Right atrium auricular region (tissue), 2 donors: ENCODE measurements around the gene KRT14. TPM values are rescaled to one million over a fixed set of nuclear protein-coding genes. Genes with fewer than 3 reads are reported as not detected.

ENCODE experiments used
- DNase-seq: peaks from one replicate; pipeline ENCODE4 v3.0.0-alpha.2; 2019; ENCODE audit warnings: low spot score
- H3K27ac ChIP-seq, 2 donors: fragments of 200-600 bp; sonication (generic); 1 replicate in 1 of 2; 2 replicates in 1 of 2; pipeline ENCODE4 v1.5.1; 2016 to 2019
- H3K27me3 ChIP-seq, 2 donors: fragments of 200-600 bp; sonication (generic); one replicate each; pipeline versions ENCODE4 v1.5.1 to v1.6.0; 2017 to 2019
- H3K36me3 ChIP-seq: fragments of 200-600 bp; sonication (generic); one replicate; pipeline ENCODE4 v1.5.1; 2016
- H3K4me1 ChIP-seq, 2 donors: fragments of 200-600 bp; sonication (generic); one replicate each; pipeline versions ENCODE4 v1.5.1 to v1.6.0; 2017 to 2019
- H3K4me3 ChIP-seq, 2 donors: fragments of 200-600 bp; sonication (generic); 1 replicate in 1 of 2; 2 replicates in 1 of 2; pipeline ENCODE4 v1.5.1; 2017 to 2019; ENCODE audit warnings: mild to moderate bottlenecking in 1 of 2, moderate library complexity in 1 of 2
- H3K9me3 ChIP-seq, 2 donors: fragments of 200-600 bp; sonication (generic); one replicate each; pipeline ENCODE4 v1.5.1; 2019
- total RNA-seq, 2 donors: library from RNA; depleted of rRNA; stranded (reverse); fragments of >200 nt; gene quantifications; one replicate each; pipeline ENCODE4 v1.1.0, GENCODE V29; 2016
- TF ChIP-seq, protein P1 (sequence below), 2 donors: fragments of 200-600 bp; sonication (generic); IDR thresholded peaks; one replicate each; pipeline ENCODE4 v1.5.1; 2019; ENCODE audit warnings: antibody characterized with exemption in 2 of 2

Gene KRT14
- total RNA-seq, 2 donors from 2014 or later, result 20.3 TPM; not detected in 1

- Histone ChIP-seq H3K4me3 (no peak overlapping the region), H3K36me3 (no peaks in the 10 kb centered on the region), H3K27me3 (no peaks in the 10 kb centered on the region), H3K4me1 (no peaks in the 10 kb centered on the region), H3K27ac (no peak overlapping the region), H3K9me3 (no peaks in the 10 kb centered on the region)
- TF ChIP-seq, protein P1, sequence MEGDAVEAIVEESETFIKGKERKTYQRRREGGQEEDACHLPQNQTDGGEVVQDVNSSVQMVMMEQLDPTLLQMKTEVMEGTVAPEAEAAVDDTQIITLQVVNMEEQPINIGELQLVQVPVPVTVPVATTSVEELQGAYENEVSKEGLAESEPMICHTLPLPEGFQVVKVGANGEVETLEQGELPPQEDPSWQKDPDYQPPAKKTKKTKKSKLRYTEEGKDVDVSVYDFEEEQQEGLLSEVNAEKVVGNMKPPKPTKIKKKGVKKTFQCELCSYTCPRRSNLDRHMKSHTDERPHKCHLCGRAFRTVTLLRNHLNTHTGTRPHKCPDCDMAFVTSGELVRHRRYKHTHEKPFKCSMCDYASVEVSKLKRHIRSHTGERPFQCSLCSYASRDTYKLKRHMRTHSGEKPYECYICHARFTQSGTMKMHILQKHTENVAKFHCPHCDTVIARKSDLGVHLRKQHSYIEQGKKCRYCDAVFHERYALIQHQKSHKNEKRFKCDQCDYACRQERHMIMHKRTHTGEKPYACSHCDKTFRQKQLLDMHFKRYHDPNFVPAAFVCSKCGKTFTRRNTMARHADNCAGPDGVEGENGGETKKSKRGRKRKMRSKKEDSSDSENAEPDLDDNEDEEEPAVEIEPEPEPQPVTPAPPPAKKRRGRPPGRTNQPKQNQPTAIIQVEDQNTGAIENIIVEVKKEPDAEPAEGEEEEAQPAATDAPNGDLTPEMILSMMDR (IDR thresholded peaks at IDR 0.05), result no peak
- DNase-seq, result no peak
Measured at GRCh38 chr17:41561554-41561953, 25.1 kb downstream of the KRT14 start.

DNA sequence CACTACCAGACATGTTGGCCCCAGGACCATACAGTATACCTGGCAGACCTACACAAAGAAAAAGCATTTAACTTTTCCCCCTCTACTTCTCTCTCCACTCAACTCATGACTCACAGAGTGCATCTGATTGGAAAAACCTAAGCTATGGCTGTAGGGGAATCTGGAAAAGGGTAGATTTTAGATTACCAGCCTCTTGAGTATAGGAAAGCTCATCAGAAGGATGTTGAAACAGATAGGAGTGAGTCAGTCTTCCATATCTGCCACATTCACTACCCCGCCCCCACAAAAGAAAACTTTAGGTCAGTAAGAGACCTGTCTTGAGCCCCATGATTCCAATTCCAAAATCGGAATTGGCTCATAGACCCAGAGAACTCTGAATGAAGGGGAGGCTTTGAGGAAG is 27.1 kb downstream of the KRT14 start:
- H3K27me3 ChIP-seq, result no peaks in the 10 kb centered on the region
- no peak overlapping the region for H3K27ac ChIP-seq
- no peak for DNase-seq
- no peaks in the 10 kb centered on the region for H3K9me3 ChIP-seq
- H3K36me3 ChIP-seq, result no peaks in the 10 kb centered on the region
- H3K4me1 ChIP-seq, result no peaks in the 10 kb centered on the region
- no peak overlapping the region for H3K4me3 ChIP-seq
- TF ChIP-seq, protein P1 (IDR thresholded peaks at IDR 0.05), result no peak

GRCh38 chr17:41556931-41557330 is 29.8 kb downstream of the KRT14 start:
- Histone ChIP-seq H3K27ac (no peak overlapping the region), H3K9me3 (no peaks in the 10 kb centered on the region), H3K4me3 (no peak overlapping the region), H3K36me3 (no peaks in the 10 kb centered on the region), H3K27me3 (no peaks in the 10 kb centered on the region), H3K4me1 (no peaks in the 10 kb centered on the region)
- no peak for DNase-seq
- TF ChIP-seq, protein P1 (IDR thresholded peaks at IDR 0.05), result no peak

DNA sequence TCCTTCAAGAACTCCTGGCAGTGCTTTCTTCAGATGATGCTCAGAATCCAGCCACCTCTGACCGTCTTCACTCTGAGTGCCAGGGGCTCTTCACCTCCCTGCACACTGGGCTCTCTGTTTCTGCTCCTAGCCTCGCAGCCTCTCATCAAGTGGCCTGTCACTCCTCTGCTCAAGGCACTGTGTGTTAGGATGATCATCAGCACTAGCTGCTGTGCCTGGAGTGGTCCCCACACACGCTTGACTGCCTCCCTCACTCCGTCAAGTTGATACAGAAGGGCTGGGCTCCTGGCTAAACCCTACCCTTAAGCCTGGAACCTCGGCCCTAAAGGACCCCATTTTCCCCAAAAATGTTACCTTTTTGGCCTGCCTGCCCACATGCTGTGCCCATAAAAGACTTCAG is 30.4 kb downstream of the KRT14 start:
- no peak for DNase-seq

DNA sequence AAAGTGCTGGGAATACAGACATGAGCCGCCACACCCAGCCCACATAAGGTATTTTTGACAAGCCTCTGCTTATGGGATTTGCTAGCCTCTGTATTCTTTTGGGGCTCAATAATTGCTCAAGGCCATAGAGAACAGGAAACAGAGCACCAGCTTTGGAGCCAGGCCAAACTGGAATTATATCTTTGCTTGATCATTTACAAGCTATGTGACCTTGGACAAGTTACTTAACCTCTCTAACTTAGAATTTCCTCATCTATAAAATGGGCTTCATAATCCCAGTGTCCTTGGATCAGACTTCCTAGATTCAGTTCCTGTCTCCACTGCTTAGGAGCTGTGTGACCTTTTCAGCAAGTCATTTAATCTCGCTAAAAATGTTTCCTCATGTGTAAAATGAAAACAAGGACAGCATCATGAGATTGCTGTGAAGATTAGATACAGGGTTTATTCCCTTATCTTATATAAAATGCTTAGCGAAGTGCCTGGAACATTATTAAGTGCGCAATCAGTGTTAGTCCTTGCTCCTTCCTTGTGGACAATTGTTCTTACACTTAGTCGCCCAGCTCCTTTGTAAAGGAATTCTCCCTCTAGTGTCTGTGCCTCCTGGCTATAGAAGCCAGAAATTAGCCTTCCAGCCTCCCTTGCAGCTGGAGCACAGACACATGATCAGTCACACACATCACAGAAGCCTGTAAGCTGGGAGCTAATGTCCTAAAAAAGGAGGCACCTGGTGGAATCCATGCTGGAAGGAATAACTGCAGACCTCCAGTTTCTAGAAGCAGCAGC is 31.4 kb downstream of the KRT14 start:
- H3K27ac ChIP-seq, result no peak overlapping the region
- TF ChIP-seq, protein P1 (IDR thresholded peaks at IDR 0.05), result no peak
- H3K9me3 ChIP-seq, result no peaks in the 10 kb centered on the region
- H3K27me3 ChIP-seq, result no peaks in the 10 kb centered on the region
- no peaks in the 10 kb centered on the region for H3K36me3 ChIP-seq
- H3K4me3 ChIP-seq, result no peak overlapping the region
- no peak for DNase-seq
- no peaks in the 10 kb centered on the region for H3K4me1 ChIP-seq

More for the DNA sequence above, 30.4 kb downstream of the KRT14 start:
- Histone ChIP-seq H3K27me3 (no peaks in the 10 kb centered on the region), H3K4me3 (no peak overlapping the region), H3K36me3 (no peaks in the 10 kb centered on the region), H3K9me3 (no peaks in the 10 kb centered on the region), H3K4me1 (no peaks in the 10 kb centered on the region), H3K27ac (no peak overlapping the region)
- TF ChIP-seq, protein P1 (IDR thresholded peaks at IDR 0.05), result no peak
